GM20000 (cell line): ENCODE measurements around the gene LPCAT1.

Source experiments
- DNase-seq: peaks from one replicate; pipeline ENCODE4 v3.0.0; 2012; ENCODE audit warnings: low spot score
- CTCF ChIP-seq: IDR thresholded peaks from 2 replicates; pipeline ENCODE4 v1.5.1; 2012; ENCODE audit warnings: mild to moderate bottlenecking, control low read depth; ENCODE audit errors: extremely low read depth, missing control alignments

Gene LPCAT1

GRCh38 chr5:1453613-1454012 lies 70.1 kb downstream of the LPCAT1 start:
- no peak for TF ChIP-seq CTCF
- no peak for DNase-seq

GRCh38 chr5:1449081-1449630 lies 74.6 kb downstream of the LPCAT1 start:
- no peak for TF ChIP-seq CTCF
- no peak for DNase-seq

- DNase-seq = no peak
- no peak for TF ChIP-seq CTCF
These were observed 75.2 kb downstream of the LPCAT1 start for GRCh38 chr5:1448511-1449011.

- no peak for TF ChIP-seq CTCF
- no peak for DNase-seq
These were observed 75.9 kb downstream of the LPCAT1 start for GRCh38 chr5:1447671-1448361.

- TF ChIP-seq CTCF = no peak
- no peak for DNase-seq
These were observed 77.0 kb downstream of the LPCAT1 start for GRCh38 chr5:1446602-1447343.

GRCh38 chr5:1445689-1446601 lies 77.8 kb downstream of the LPCAT1 start:
- TF ChIP-seq CTCF = no peak
- no peak for DNase-seq
